NCI-H1436 (cell line): ENCODE data around the gene DNAI2.

Source experiments
- DNase-seq: peaks from one replicate; lab custom pipeline; 2025; lab: John Stamatoyannopoulos, UW

DNAI2 gene

DNA sequence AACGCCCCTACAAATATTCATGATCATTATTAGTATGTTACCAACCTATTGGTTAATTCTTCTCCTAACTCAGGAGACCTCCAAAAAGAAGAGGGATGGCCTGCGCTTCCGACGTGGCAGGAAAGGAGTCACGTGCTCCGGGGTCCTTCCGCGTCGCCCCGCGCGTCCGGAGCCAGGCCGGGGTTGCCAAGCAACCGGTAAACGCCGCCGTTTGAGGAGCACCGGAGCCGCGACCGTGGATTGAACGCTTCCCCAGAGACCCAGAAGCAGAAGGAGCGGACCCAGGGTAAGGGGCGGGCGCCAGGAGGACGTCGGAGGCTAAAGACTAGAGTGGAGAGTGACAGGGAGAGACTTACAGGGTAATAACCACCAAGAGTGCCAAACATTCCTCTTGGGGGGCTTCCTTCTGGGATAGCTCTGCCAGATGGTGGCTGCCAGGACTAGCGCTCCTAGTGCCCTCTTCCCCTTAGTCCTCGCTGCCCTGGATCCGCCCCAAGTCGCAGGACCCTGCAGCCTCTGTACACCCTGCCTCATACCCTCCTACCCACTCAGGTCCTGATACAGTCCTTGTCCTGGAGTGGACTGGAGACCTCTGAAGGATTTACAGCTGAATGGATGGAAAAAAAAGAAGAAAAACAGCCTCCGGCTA is at the start of gene DNAI2:
TSS of gene DNAI2 (plus strand) at position 175 of the 649 bp plus-strand sequence. CDS start 7,584 bp downstream, outside the sequence.
- DNase-seq: peak; percentile 85

DNA sequence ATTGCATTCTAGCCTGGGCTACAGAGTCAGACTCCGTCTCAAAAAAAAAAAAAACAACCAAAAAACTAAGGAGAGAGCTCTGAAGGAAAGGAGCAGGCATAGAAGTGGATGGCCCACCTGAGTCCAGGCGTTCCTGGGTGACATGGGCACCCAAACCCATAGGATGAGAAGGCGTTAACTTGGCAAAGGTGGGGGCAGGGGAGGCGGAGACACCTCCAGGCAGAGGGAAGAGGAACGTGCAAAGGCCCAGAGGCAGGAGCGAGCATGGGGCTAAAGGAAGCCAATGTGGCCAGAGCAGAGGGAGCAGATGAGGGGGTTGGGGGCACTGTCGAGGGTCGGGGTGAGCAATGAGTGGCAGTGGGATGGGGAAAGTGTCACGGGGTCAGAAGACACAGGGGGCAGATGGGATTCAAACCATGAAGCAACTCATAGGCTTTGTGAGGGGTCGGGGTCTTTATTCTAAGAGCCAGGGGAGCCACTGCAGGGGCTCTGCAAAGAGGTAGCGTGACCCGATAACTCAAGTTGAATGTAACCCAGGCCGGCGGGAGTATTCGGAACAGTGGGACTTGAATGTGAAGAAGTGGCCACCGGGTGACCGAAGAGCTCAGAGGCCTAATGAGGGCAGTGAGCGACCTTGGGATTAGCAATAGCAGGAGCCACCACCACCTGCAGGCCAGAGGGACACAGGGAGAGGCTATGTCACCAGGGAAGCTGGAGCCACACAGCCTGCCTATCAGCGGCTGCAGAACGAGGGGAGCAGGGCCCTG is 48.9 kb upstream of the DNAI2 start:
- no peak for DNase-seq

- no peak for DNase-seq
Observed at GRCh38 chr17:74226252-74226651, 47.8 kb upstream of the DNAI2 start.

GRCh38 chr17:74227271-74228080 is 46.6 kb upstream of the DNAI2 start:
- no peak for DNase-seq

GRCh38 chr17:74228306-74228978 is 45.6 kb upstream of the DNAI2 start:
- no peak for DNase-seq

GRCh38 chr17:74230896-74231295 is 43.1 kb upstream of the DNAI2 start:
- no peak for DNase-seq

- no peak for DNase-seq
Observed at GRCh38 chr17:74231928-74232907, 41.8 kb upstream of the DNAI2 start.

DNA sequence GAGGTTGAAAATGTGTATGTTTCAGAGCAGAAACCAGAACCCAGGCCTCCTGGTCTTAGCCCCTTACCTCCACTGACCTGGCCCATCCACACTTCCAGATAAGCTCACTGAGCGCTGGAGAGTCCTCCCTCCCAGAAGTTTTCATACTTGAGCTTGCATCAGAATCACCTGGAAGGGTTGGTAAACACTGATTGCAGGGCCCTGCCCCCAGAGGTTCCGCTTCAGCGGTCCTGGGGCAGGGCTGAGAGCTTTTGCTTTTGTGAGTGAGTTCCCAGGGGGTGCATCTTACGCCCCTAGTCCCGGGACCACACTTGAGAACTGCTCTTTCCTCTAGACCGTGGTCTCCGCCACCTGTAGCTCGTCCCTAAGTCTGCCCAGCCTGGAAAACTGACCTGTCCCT is 40.1 kb upstream of the DNAI2 start:
- DNase-seq: no peak

GRCh38 chr17:74234486-74234885 is 39.5 kb upstream of the DNAI2 start:
- DNase-seq: no peak

GRCh38 chr17:74235040-74235581 is 38.9 kb upstream of the DNAI2 start:
- DNase-seq: no peak

DNA sequence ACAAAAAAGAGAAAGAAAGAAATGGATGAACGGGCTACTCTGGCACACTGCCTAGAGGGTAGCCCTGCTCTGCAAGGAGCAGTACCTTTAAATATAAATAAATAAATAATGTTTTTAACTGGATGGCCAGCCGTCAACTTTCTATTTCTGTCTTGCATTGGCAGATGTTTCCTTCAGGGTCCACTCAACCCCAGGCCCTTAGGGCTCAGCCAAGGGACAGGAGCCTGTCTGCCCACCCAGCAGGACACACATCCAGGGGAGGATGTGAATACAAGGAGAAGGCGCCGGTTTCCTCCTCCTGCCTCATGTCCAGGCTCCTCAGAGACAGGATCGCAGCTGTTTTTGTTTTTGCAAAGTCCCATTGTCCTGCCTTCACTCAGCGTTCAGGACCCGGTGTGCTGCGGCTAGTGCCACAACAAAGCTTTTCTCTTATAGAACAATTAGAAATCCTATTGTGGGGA is 38.1 kb upstream of the DNAI2 start:
- DNase-seq: no peak

GRCh38 chr17:74237321-74237720 is 36.7 kb upstream of the DNAI2 start:
- DNase-seq: no peak

- DNase-seq: no peak
Observed at GRCh38 chr17:74239172-74239571, 34.9 kb upstream of the DNAI2 start.

DNA sequence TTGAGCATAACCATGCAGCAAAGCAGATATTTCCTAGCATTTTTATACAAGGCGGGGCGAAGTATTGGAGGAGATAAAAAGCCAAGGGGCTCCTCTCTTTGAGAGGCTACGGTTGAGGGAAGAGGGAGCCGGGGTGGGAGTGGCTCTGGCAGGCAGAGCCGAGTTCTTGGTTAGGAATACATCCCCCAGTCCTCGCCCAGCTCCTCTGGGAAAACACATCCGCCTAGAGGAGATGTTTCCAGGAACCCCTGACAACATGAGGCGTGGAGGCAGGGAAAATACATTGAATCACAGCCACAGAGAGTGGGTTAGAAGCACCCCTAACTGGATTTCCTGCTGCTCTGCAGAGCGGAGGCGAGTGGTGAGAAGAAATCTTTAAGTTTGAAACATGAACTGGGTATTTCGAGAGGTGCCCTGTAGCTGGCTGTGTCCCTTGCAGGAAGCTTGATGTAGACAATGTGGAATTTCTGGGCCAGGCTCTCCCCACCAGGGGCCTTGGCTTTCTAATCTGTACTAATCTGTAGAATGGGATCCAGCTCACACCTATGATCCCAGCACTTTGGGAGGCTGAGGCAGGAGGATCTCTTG is 33.3 kb upstream of the DNAI2 start:
- DNase-seq: no peak

GRCh38 chr17:74241431-74241830 is 32.6 kb upstream of the DNAI2 start:
- DNase-seq: no peak

DNA sequence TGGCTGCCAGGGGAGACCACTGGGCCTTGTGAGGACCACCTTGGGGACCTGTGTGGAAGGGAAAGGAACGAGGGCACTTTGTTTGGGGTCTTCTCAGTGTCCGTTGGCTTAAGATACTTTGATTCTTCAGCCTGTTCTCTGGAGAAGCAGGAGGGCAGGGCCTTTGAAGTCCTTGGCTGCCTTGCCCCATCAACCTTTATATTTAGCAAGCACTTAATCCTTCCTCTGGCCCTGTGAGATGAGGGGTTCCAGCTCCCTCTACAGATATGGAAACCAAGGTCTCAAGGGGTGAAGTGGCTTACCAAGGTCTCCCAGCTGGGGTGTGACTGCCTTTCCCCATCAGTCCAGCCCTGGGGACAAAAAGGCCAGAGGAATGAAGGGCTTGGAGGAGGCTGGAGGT is 32.2 kb upstream of the DNAI2 start:
- no peak for DNase-seq

DNA sequence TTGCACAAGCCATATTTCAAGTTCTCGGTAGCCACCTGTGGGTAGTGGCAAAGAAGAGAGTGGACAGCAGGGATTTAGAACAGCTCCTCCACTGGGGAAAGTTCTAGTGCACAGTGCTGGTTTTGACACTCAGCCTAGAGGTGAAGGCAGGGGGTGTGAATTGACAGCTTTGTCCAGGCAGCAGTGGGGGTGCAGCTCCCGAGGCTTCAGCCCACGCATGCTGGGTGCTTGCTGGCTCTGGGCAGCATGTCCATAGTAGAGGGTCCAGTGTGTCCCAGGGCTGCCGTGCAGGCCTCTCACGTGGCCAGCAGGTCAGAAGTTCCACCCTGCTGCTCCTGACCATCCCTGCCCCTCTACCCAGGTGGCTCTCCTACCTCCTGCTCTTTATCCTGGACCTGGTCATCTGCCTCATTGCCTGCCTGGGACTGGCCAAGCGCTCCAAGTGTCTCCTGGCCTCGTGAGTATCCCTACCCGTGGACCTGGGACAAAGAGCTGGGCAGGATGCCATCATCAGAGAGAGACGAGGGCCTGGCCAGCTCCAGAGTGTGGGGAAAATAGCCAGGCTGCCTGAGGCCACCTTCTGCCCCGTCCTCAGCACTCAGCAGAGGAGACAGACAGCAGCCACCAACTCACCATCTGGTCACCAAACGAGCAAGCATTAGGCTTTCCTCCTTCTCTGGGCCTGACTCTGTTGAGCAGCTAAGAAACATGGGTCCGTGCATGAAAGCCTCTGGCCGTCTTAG is 30.9 kb upstream of the DNAI2 start:
- no peak for DNase-seq

DNA sequence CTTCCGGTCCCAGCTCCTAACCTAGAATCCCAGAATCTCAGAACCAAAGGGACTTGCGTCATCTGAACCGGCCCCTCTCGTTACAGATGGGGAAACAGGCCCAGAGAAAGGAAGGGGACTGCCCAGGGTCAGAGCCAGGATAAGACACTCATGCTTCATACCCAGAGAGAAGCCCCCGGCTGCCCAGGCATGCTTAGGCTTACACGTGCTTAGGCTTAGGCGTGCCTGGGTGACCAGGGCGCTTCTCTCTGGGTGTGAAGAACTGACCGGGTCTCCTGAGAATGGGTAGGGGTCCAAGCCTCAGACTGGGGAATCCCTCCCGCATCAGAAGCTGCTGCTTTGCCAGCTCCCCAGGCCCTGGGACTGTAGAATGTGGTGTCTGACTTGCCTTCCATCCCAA is 29.9 kb upstream of the DNAI2 start:
- no peak for DNase-seq

GRCh38 chr17:74244548-74244947 is 29.5 kb upstream of the DNAI2 start:
- DNase-seq: no peak
